CD4-positive, alpha-beta T cell (primary cell): ENCODE results near the gene MIEF2. TPM values are rescaled to one million over a fixed set of nuclear protein-coding genes. Genes with fewer than 3 reads are reported as not detected.
"Not testable (repeated sequence)": the region's sequence is repeated elsewhere in the genome, so short reads cannot be mapped to it uniquely, and the experiment has no call there.

Experiments
- ATAC-seq: fragments of 200-7000 bp; cut with Tn5 transposase; one replicate; pipeline ENCODE4 v1.10.0; 2022; ENCODE audit warnings: mild to moderate bottlenecking; ENCODE audit not compliant: poor library complexity
- CTCF ChIA-PET: fragments of 350-600 bp; sonication (Branson Sonifier 250); formaldehyde crosslinking; loops from one replicate; lab custom pipeline; 2021; ENCODE audit warnings: antibody characterized with exemption, inconsistent platforms; lab: Charles Lee
- POLR2A ChIA-PET: fragments of 350-600 bp; sonication (Branson Sonifier 250); formaldehyde crosslinking; loops from one replicate; lab custom pipeline; 2021; ENCODE audit warnings: antibody characterized with exemption, inconsistent platforms; lab: Charles Lee
- DNase-seq, 14 experiments: peaks; one replicate each; pipeline ENCODE4 v3.0.0-alpha.2; 2013 to 2020; ENCODE audit warnings: mixed read lengths in 2 of 14
- H3K27ac ChIP-seq, 2 donors: one replicate each; pipeline versions ENCODE4 v1.5.1 to v1.7.0; 2013; ENCODE audit warnings: low read length in 2 of 2, low read depth in 1 of 2, mild to moderate bottlenecking in 1 of 2
- H3K27me3 ChIP-seq, 2 experiments: 1 replicate in 1 of 2; 2 replicates in 1 of 2; pipeline versions ENCODE4 v1.6.1 to v1.7.0; 2013; ENCODE audit warnings: low read length in 2 of 2, control low read depth in 1 of 2, mild to moderate bottlenecking in 1 of 2, moderate library complexity in 1 of 2; ENCODE audit not compliant: insufficient read depth in 2 of 2, control insufficient read depth in 1 of 2
- H3K36me3 ChIP-seq: one replicate; pipeline ENCODE4 v1.6.1; 2013; ENCODE audit warnings: low read length, control low read depth; ENCODE audit not compliant: insufficient read depth
- H3K4me1 ChIP-seq: one replicate; pipeline ENCODE4 v1.6.1; 2013; ENCODE audit warnings: low read length, control low read depth; ENCODE audit not compliant: insufficient read depth
- H3K4me3 ChIP-seq: one replicate; pipeline ENCODE4 v1.5.1; 2013; ENCODE audit warnings: mild to moderate bottlenecking, low read length, moderate library complexity
- H3K9me3 ChIP-seq, 2 experiments: 1 replicate in 1 of 2; 2 replicates in 1 of 2; pipeline versions ENCODE4 v1.6.1 to v1.7.0; 2013; ENCODE audit warnings: low read length in 2 of 2, mild to moderate bottlenecking in 2 of 2, control low read depth in 1 of 2, moderate library complexity in 1 of 2; ENCODE audit not compliant: control insufficient read depth in 1 of 2, insufficient read depth in 1 of 2
- H3K27ac Mint-ChIP-seq: one replicate; pipeline ENCODE4 v1.8.0; 2020; ENCODE audit warnings: mixed read lengths
- H3K27me3 Mint-ChIP-seq: one replicate; pipeline ENCODE4 v1.8.0; 2021; ENCODE audit warnings: mixed read lengths
- H3K36me3 Mint-ChIP-seq: one replicate; pipeline ENCODE4 v1.8.0; 2021; ENCODE audit warnings: low read depth, mixed read lengths
- H3K4me1 Mint-ChIP-seq: one replicate; pipeline ENCODE4 v1.8.0; 2021; ENCODE audit warnings: low read depth, mixed read lengths
- H3K4me3 Mint-ChIP-seq: one replicate; pipeline ENCODE4 v1.8.0; 2020; ENCODE audit warnings: mild to moderate bottlenecking, mixed read lengths
- H3K9me3 Mint-ChIP-seq: one replicate; pipeline ENCODE4 v1.8.0; 2020; ENCODE audit warnings: mixed read lengths
- CTCF ChIP-seq: fragments of 200-600 bp; IDR thresholded peaks from one replicate; pipeline ENCODE4 v1.8.0; 2022; ENCODE audit warnings: antibody characterized with exemption, mild to moderate bottlenecking
- intact Hi-C, 2 experiments: fragments of 100-400 bp; cut with DNase I in 1 of 2; cut with micrococcal nuclease in 1 of 2; formaldehyde crosslinking; loops; one replicate each; pipeline versions ENCODE4 v1.15.1 to v1.9.0; 2023 to 2025; cut with DNase I, micrococcal nuclease
- total RNA-seq, 174 experiments: library from RNA in 2 of 174; stranded (reverse) in 2 of 174; gene quantifications; one replicate each; pipeline ENCODE4 v1.2.3 and lab custom pipeline; 2021 to 2026

The MIEF2 gene
- total RNA-seq, 2 experiments from 2014 or later, result 10.7 to 14.3 TPM

- Mint-ChIP-seq H3K36me3 (peaks cover 82% of the 10 kb centered on the region), H3K27ac (no peak overlapping the region), H3K4me3 (no peak overlapping the region), H3K4me1 (no peaks in the 10 kb centered on the region), H3K27me3 (no peaks in the 10 kb centered on the region), H3K9me3 (no peaks in the 10 kb centered on the region)
- no peak overlapping the region for H3K4me3 ChIP-seq
- DNase-seq, result no peak
- peaks cover 57% of the 10 kb centered on the region for H3K36me3 ChIP-seq
- H3K27ac ChIP-seq, result no peak overlapping the region
- ChIA-PET POLR2A (no interaction called here), CTCF (no interaction called here)
- intact Hi-C loops, result no loop called here
- H3K4me1 ChIP-seq, result no peaks in the 10 kb centered on the region
- TF ChIP-seq CTCF, result no peak
- no peaks in the 10 kb centered on the region for H3K27me3 ChIP-seq
- no peaks in the 10 kb centered on the region for H3K9me3 ChIP-seq
- no peak for ATAC-seq
Measured at GRCh38 chr17:18291718-18292540, 31.5 kb downstream of the MIEF2 start.

DNA sequence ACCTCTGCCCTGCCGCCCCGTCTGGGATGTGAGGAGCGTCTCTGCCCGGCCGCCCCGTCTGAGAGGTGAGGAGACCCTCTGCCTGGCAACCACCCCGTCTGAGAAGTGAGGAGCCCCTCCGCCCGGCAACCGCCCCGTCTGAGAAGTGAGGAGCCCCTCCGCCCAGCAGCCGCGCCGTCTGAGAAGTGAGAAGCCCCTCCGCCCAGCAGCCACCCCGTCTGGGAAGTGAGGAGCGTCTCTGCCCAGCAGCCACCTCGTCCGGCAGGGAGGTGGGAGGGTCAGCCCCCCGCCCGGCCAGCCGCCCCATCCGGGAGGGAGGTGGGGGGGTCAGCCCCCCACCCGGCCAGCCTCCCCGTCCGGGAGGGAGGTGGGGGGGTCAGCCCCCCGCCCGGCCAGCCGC, 37.6 kb downstream of the MIEF2 start:
- H3K4me3 ChIP-seq, H3K9me3 Mint-ChIP-seq, ATAC-seq, POLR2A ChIA-PET, intact Hi-C loops, H3K9me3 ChIP-seq, DNase-seq, H3K4me3 Mint-ChIP-seq, CTCF ChIA-PET, H3K4me1 Mint-ChIP-seq, H3K27ac Mint-ChIP-seq, H3K27ac ChIP-seq, H3K27me3 ChIP-seq, H3K27me3 Mint-ChIP-seq, H3K4me1 ChIP-seq: not testable (repeated sequence)
- H3K36me3 ChIP-seq, result peaks cover 49% of the 10 kb centered on the region
- peaks cover 70% of the 10 kb centered on the region for H3K36me3 Mint-ChIP-seq

- no peak for TF ChIP-seq CTCF
- POLR2A ChIA-PET, result no interaction called here
- Histone ChIP-seq H3K27ac (no peak overlapping the region), H3K4me1 (no peaks in the 10 kb centered on the region), H3K9me3 (no peaks in the 10 kb centered on the region), H3K36me3 (peaks cover 62% of the 10 kb centered on the region), H3K27me3 (no peaks in the 10 kb centered on the region), H3K4me3 (no peak overlapping the region)
- Mint-ChIP-seq H3K36me3 (peaks cover 73% of the 10 kb centered on the region), H3K27me3 (no peaks in the 10 kb centered on the region), H3K9me3 (no peaks in the 10 kb centered on the region), H3K4me3 (no peak overlapping the region), H3K4me1 (no peaks in the 10 kb centered on the region), H3K27ac (no peak overlapping the region)
- CTCF ChIA-PET, result no interaction called here
- intact Hi-C loops, result no loop called here
- DNase-seq, result no peak
- no peak for ATAC-seq
Measured at GRCh38 chr17:18300725-18301480, 40.4 kb downstream of the MIEF2 start.

GRCh38 chr17:18303206-18303605, 42.7 kb downstream of the MIEF2 start:
- intact Hi-C loops, H3K27me3 Mint-ChIP-seq, DNase-seq, CTCF ChIA-PET, H3K27me3 ChIP-seq, H3K4me3 ChIP-seq, POLR2A ChIA-PET, ATAC-seq, H3K9me3 Mint-ChIP-seq, H3K4me1 Mint-ChIP-seq, H3K4me1 ChIP-seq, H3K27ac ChIP-seq, H3K4me3 Mint-ChIP-seq, H3K27ac Mint-ChIP-seq, H3K9me3 ChIP-seq: not testable (repeated sequence)
- H3K36me3 ChIP-seq, result peaks cover 77% of the 10 kb centered on the region
- H3K36me3 Mint-ChIP-seq, result peaks cover 79% of the 10 kb centered on the region
